Activated CD8-positive, alpha-beta T cell treated with anti-CD3 and anti-CD28 coated beads for 36 hours (primary cell): ENCODE measurements around the gene RNF223. TPM values are rescaled to one million over a fixed set of nuclear protein-coding genes. Genes with fewer than 3 reads are reported as not detected.

Experiments
- ATAC-seq: fragments of 200-7000 bp; cut with Tn5 transposase; one replicate; pipeline ENCODE4 v1.10.0; 2021; ENCODE audit warnings: mild to moderate bottlenecking, moderate library complexity
- CTCF ChIA-PET: fragments of 350-600 bp; sonication (Branson Sonifier 250); formaldehyde crosslinking; loops from one replicate; lab custom pipeline; 2021; ENCODE audit warnings: antibody characterized with exemption; lab: Charles Lee
- POLR2A ChIA-PET: fragments of 350-600 bp; sonication (Branson Sonifier 250); formaldehyde crosslinking; loops from one replicate; lab custom pipeline; 2021; ENCODE audit warnings: antibody characterized with exemption; lab: Charles Lee
- DNase-seq: peaks from one replicate; pipeline ENCODE4 v3.0.0-alpha.2; 2020
- H3K27ac Mint-ChIP-seq: one replicate; pipeline ENCODE4 v1.8.0; 2021; ENCODE audit warnings: mild to moderate bottlenecking, mixed read lengths
- H3K27me3 Mint-ChIP-seq: one replicate; pipeline ENCODE4 v1.8.0; 2021; ENCODE audit warnings: mixed read lengths
- H3K36me3 Mint-ChIP-seq: one replicate; pipeline ENCODE4 v1.8.0; 2021; ENCODE audit warnings: low read depth, mixed read lengths
- H3K4me1 Mint-ChIP-seq: one replicate; pipeline ENCODE4 v1.8.0; 2021; ENCODE audit warnings: low read depth, mixed read lengths
- H3K4me3 Mint-ChIP-seq: one replicate; pipeline ENCODE4 v1.8.0; 2021; ENCODE audit warnings: mild to moderate bottlenecking, moderate library complexity, mixed read lengths
- H3K9me3 Mint-ChIP-seq: one replicate; pipeline ENCODE4 v1.8.0; 2021; ENCODE audit warnings: mixed read lengths
- CTCF ChIP-seq: fragments of 200-600 bp; IDR thresholded peaks from one replicate; pipeline ENCODE4 v1.8.0; 2022; ENCODE audit warnings: antibody characterized with exemption, mild to moderate bottlenecking
- intact Hi-C: fragments of 100-400 bp; cut with micrococcal nuclease; formaldehyde crosslinking; loops from one replicate; pipeline ENCODE4 v1.10.0; 2022
- total RNA-seq, 2 experiments: library from RNA; stranded (reverse); gene quantifications; one replicate each; pipeline ENCODE4 v1.2.3, GENCODE V29; 2021

Gene RNF223
- total RNA-seq, 2 experiments from 2014 or later: not detected

- Mint-ChIP-seq H3K27me3 (peaks cover 7% of the 10 kb centered on the region), H3K4me3 (peak overlapping the region; percentile 76), H3K9me3 (peaks cover 9% of the 10 kb centered on the region), H3K4me1 (peaks cover 22% of the 10 kb centered on the region), H3K36me3 (peaks cover 31% of the 10 kb centered on the region), H3K27ac (peak overlapping the region; percentile 81)
- TF ChIP-seq CTCF: no peak
- intact Hi-C loops: no loop called here
- ChIA-PET POLR2A (interaction anchor here (0.7 to 1.4 kb wide), 3 partner anchors 11 to 240 kb away, joined by 3 read pairs; no protein-coding TSS in a partner anchor), CTCF (interaction anchor here (1.0 kb wide), 2 partner anchors 131 to 260 kb away, joined by 3 read pairs; partner anchors contain the start of gene AURKAIP1)
- DNase-seq: no peak
- ATAC-seq: no peak
Observed at GRCh38 chr1:1115136-1115785, 41.2 kb upstream of the RNF223 start.

GRCh38 chr1:1114431-1114830, 40.3 kb upstream of the RNF223 start:
- ATAC-seq (no peak), DNase-seq (no peak)
- Mint-ChIP-seq H3K4me1 (peaks cover 22% of the 10 kb centered on the region), H3K4me3 (peak overlapping the region; percentile 72), H3K9me3 (peaks cover 9% of the 10 kb centered on the region), H3K36me3 (peaks cover 35% of the 10 kb centered on the region), H3K27me3 (peaks cover 5% of the 10 kb centered on the region), H3K27ac (peak overlapping the region; percentile 81)
- POLR2A ChIA-PET: interaction anchor here (0.8 to 1.5 kb wide), 3 partner anchors 14 to 139 kb away, joined by 3 to 6 read pairs (median 3); partner anchors contain the start of gene RNF223
- TF ChIP-seq CTCF: no peak
- intact Hi-C loops: no loop called here
- CTCF ChIA-PET: interaction anchor here (1.0 to 1.5 kb wide), 2 partner anchors 81 to 260 kb away, joined by 3 read pairs; partner anchors contain the start of gene AURKAIP1

- H3K27ac Mint-ChIP-seq: no peak overlapping the region
- no peak overlapping the region for H3K4me3 Mint-ChIP-seq
- peaks cover 26% of the 10 kb centered on the region for H3K4me1 Mint-ChIP-seq
- H3K36me3 Mint-ChIP-seq: peaks cover 38% of the 10 kb centered on the region
- intact Hi-C loops: no loop called here
- H3K9me3 Mint-ChIP-seq: peaks cover 13% of the 10 kb centered on the region
- DNase-seq: no peak
- ChIA-PET CTCF (interaction anchor here (1.3 kb wide), 1 partner anchor 10 kb away, joined by 5 read pairs; no protein-coding TSS in a partner anchor), POLR2A (interaction anchor here (1.3 kb wide), 1 partner anchor 9 kb away, joined by 4 read pairs; no protein-coding TSS in a partner anchor)
- no peak for ATAC-seq
- no peak for TF ChIP-seq CTCF
- no peaks in the 10 kb centered on the region for H3K27me3 Mint-ChIP-seq
Observed at GRCh38 chr1:1112237-1112985, 38.3 kb upstream of the RNF223 start.

- Mint-ChIP-seq H3K4me1 (peaks cover 25% of the 10 kb centered on the region), H3K27me3 (no peaks in the 10 kb centered on the region), H3K9me3 (peaks cover 13% of the 10 kb centered on the region), H3K4me3 (no peak overlapping the region), H3K27ac (no peak overlapping the region), H3K36me3 (peaks cover 40% of the 10 kb centered on the region)
- ChIA-PET POLR2A (interaction anchor here (1.3 kb wide), 1 partner anchor 8 kb away, joined by 4 read pairs; no protein-coding TSS in a partner anchor), CTCF (no interaction called here)
- ATAC-seq: no peak
- intact Hi-C loops: no loop called here
- no peak for TF ChIP-seq CTCF
- DNase-seq: no peak
Observed at GRCh38 chr1:1111516-1112236, 37.6 kb upstream of the RNF223 start.
